ENCODE measurements around the gene PPM1D.

Gene PPM1D

GRCh38 chr17:60560860-60561257 is 39.1 kb upstream of the PPM1D start:
- Histone ChIP-seq H3K36me3 (ENCODE audit: insufficient read depth, insufficient read length, low read length) (no peaks in the 10 kb centered on the region), H3K4me1 (ENCODE audit: insufficient read depth, insufficient read length) (no peaks in the 10 kb centered on the region), H3K4me3 (ENCODE audit: insufficient read length, low read depth) (no peak overlapping the region), H3K9ac (ENCODE audit: insufficient read length, low read depth) (no peak overlapping the region), H3K9me3 (ENCODE audit: insufficient read depth, low read length) (peaks cover 17% of the 10 kb centered on the region; the same call in 1 of the 2 replicates), H3K27me3 (ENCODE audit: insufficient read depth, insufficient read length) (no peaks in the 10 kb centered on the region)
- TF ChIP-seq YY1 (IDR thresholded peaks at IDR 0.05; ENCODE audit: insufficient read depth, insufficient read length) (no peak), ZNF274 (IDR thresholded peaks at IDR 0.05; ENCODE audit: low read depth, low read length) (no peak), SUZ12 (IDR thresholded peaks at IDR 0.05; ENCODE audit: extremely low read depth, insufficient read depth, insufficient read length) (no peak)
- DNase-seq (ENCODE audit: low read depth, low spot score), result no peak

DNA sequence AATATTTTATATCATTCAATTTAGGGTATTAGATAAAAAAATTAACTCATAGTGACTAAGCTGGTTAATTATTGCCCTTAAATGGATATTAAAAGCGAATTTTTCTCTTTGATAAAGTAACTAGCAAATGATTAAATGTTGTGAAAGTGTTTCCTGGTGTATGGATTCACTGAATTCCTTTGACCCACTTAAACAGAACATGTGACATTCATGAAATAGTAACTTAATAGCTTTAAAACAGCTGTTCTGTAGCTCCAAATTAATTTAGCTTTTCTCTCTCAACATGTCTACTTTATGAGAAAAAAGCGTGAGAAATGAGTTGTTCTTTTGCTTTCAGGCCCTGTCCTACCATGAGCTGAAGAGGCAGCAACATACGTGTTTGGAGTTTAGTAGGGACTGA is 37.6 kb upstream of the PPM1D start:
- Histone ChIP-seq H3K9ac (ENCODE audit: insufficient read length, low read depth) (no peak overlapping the region), H3K36me3 (ENCODE audit: insufficient read depth, insufficient read length, low read length) (no peaks in the 10 kb centered on the region), H3K9me3 (ENCODE audit: insufficient read depth, low read length) (peaks cover 10% of the 10 kb centered on the region; the same call in 1 of the 2 replicates), H3K4me1 (ENCODE audit: insufficient read depth, insufficient read length) (no peaks in the 10 kb centered on the region), H3K27me3 (ENCODE audit: insufficient read depth, insufficient read length) (no peaks in the 10 kb centered on the region), H3K4me3 (ENCODE audit: insufficient read length, low read depth) (no peak overlapping the region)
- DNase-seq (ENCODE audit: low read depth, low spot score), result no peak
- TF ChIP-seq SUZ12 (IDR thresholded peaks at IDR 0.05; ENCODE audit: extremely low read depth, insufficient read depth, insufficient read length), result no peak
- TF ChIP-seq ZNF274 (IDR thresholded peaks at IDR 0.05; ENCODE audit: low read depth, low read length), result no peak
- no peak for TF ChIP-seq YY1 (IDR thresholded peaks at IDR 0.05; ENCODE audit: insufficient read depth, insufficient read length)

GRCh38 chr17:60563743-60564142 is 36.2 kb upstream of the PPM1D start:
- Histone ChIP-seq H3K36me3 (ENCODE audit: insufficient read depth, insufficient read length, low read length) (no peaks in the 10 kb centered on the region), H3K4me1 (ENCODE audit: insufficient read depth, insufficient read length) (no peaks in the 10 kb centered on the region), H3K4me3 (ENCODE audit: insufficient read length, low read depth) (no peak overlapping the region), H3K9ac (ENCODE audit: insufficient read length, low read depth) (no peak overlapping the region), H3K9me3 (ENCODE audit: insufficient read depth, low read length) (no peaks in the 10 kb centered on the region), H3K27me3 (ENCODE audit: insufficient read depth, insufficient read length) (no peaks in the 10 kb centered on the region)
- DNase-seq (ENCODE audit: low read depth, low spot score), result no peak
- no peak for TF ChIP-seq YY1 (IDR thresholded peaks at IDR 0.05; ENCODE audit: insufficient read depth, insufficient read length)
- no peak for TF ChIP-seq SUZ12 (IDR thresholded peaks at IDR 0.05; ENCODE audit: extremely low read depth, insufficient read depth, insufficient read length)
- no peak for TF ChIP-seq ZNF274 (IDR thresholded peaks at IDR 0.05; ENCODE audit: low read depth, low read length)

DNA sequence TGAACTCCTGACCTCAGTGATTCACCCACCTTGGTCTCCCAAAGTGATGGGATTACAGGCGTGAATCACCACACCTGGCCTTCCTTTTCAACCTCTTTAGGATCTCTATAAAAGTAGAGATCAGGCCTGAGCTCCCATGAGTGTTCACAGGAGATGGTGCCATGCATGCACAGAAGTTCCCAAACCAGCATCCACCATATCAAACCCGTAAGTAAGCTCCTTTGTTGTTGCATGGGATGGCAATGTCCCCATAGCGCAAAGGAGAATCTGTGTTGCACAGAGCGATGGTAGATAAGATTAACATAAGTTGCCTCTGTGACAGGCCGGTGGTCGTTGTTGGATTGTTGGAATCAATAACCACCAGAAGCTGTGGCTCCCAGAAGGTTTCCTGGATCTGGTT is 34.8 kb upstream of the PPM1D start:
- no peak for DNase-seq (ENCODE audit: low read depth, low spot score)
- H3K9ac ChIP-seq (ENCODE audit: insufficient read length, low read depth), result no peak overlapping the region
- no peaks in the 10 kb centered on the region for H3K27me3 ChIP-seq (ENCODE audit: insufficient read depth, insufficient read length)
- no peaks in the 10 kb centered on the region for H3K9me3 ChIP-seq (ENCODE audit: insufficient read depth, low read length)
- TF ChIP-seq ZNF274 (IDR thresholded peaks at IDR 0.05; ENCODE audit: low read depth, low read length) (no peak), SUZ12 (IDR thresholded peaks at IDR 0.05; ENCODE audit: extremely low read depth, insufficient read depth, insufficient read length) (no peak), YY1 (IDR thresholded peaks at IDR 0.05; ENCODE audit: insufficient read depth, insufficient read length) (no peak)
- H3K4me3 ChIP-seq (ENCODE audit: insufficient read length, low read depth), result no peak overlapping the region
- H3K36me3 ChIP-seq (ENCODE audit: insufficient read depth, insufficient read length, low read length), result no peaks in the 10 kb centered on the region
- no peaks in the 10 kb centered on the region for H3K4me1 ChIP-seq (ENCODE audit: insufficient read depth, insufficient read length)

DNA sequence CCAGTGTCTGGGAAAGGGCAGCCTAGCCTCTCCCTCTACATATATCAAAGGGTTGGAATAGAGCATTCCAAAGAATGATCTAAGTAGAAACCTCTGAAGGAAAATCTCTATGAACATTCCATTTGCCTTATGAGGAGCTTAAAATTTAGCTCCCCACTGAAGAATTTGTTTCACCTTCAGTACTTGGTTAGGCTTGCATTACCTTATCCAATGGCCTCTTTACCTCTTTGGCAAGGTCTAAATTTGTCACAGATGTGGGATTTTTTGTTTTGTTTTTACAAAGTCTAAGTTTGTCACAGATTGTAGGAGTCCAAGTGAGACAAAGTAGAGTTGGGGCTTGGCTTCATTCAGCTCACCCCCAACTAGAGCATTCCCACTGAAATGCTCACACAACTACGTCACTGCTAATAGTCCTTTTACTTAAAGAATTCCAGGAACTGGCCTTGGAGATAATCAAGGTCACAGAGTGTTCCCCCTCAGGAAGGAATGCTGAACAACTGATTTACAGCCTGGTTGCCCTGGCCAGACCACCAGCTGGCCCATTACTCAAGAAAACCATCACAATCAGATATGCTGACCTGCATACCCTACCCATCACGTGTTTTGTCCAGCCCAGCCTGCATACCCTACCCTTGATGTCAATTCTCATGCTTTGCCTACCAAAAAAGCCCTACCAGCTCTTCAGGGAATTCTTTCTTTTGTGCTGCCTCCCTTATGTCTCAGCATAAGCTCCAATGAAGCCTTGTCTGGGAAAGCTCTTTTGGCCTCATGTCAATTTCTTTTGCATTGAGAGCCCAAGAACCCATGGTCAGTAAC is 26.5 kb upstream of the PPM1D start:
- Histone ChIP-seq H3K4me3 (ENCODE audit: insufficient read length, low read depth) (no peak overlapping the region), H3K4me1 (ENCODE audit: insufficient read depth, insufficient read length) (no peaks in the 10 kb centered on the region), H3K9ac (ENCODE audit: insufficient read length, low read depth) (no peak overlapping the region), H3K36me3 (ENCODE audit: insufficient read depth, insufficient read length, low read length) (no peaks in the 10 kb centered on the region), H3K9me3 (ENCODE audit: insufficient read depth, low read length) (no peaks in the 10 kb centered on the region), H3K27me3 (ENCODE audit: insufficient read depth, insufficient read length) (no peaks in the 10 kb centered on the region)
- DNase-seq (ENCODE audit: low read depth, low spot score), result peak; percentile 35
- TF ChIP-seq YY1 (IDR thresholded peaks at IDR 0.05; ENCODE audit: insufficient read depth, insufficient read length) (no peak), SUZ12 (IDR thresholded peaks at IDR 0.05; ENCODE audit: extremely low read depth, insufficient read depth, insufficient read length) (no peak)

GRCh38 chr17:60577147-60577915 is 22.7 kb upstream of the PPM1D start:
- Histone ChIP-seq H3K9ac (ENCODE audit: insufficient read length, low read depth) (no peak overlapping the region), H3K27me3 (ENCODE audit: insufficient read depth, insufficient read length) (no peaks in the 10 kb centered on the region), H3K9me3 (ENCODE audit: insufficient read depth, low read length) (no peaks in the 10 kb centered on the region), H3K36me3 (ENCODE audit: insufficient read depth, insufficient read length, low read length) (no peaks in the 10 kb centered on the region), H3K4me3 (ENCODE audit: insufficient read length, low read depth) (no peak overlapping the region), H3K4me1 (ENCODE audit: insufficient read depth, insufficient read length) (no peaks in the 10 kb centered on the region)
- no peak for DNase-seq (ENCODE audit: low read depth, low spot score)
- TF ChIP-seq YY1 (IDR thresholded peaks at IDR 0.05; ENCODE audit: insufficient read depth, insufficient read length) (no peak), ZNF274 (IDR thresholded peaks at IDR 0.05; ENCODE audit: low read depth, low read length) (no peak), SUZ12 (IDR thresholded peaks at IDR 0.05; ENCODE audit: extremely low read depth, insufficient read depth, insufficient read length) (no peak)

- Histone ChIP-seq H3K9ac (ENCODE audit: insufficient read length, low read depth) (no peak overlapping the region), H3K9me3 (ENCODE audit: insufficient read depth, low read length) (no peaks in the 10 kb centered on the region), H3K27me3 (ENCODE audit: insufficient read depth, insufficient read length) (no peaks in the 10 kb centered on the region), H3K4me1 (ENCODE audit: insufficient read depth, insufficient read length) (no peaks in the 10 kb centered on the region), H3K4me3 (ENCODE audit: insufficient read length, low read depth) (no peak overlapping the region), H3K36me3 (ENCODE audit: insufficient read depth, insufficient read length, low read length) (no peaks in the 10 kb centered on the region)
- no peak for DNase-seq (ENCODE audit: low read depth, low spot score)
- TF ChIP-seq YY1 (IDR thresholded peaks at IDR 0.05; ENCODE audit: insufficient read depth, insufficient read length), result no peak
- no peak for TF ChIP-seq ZNF274 (IDR thresholded peaks at IDR 0.05; ENCODE audit: low read depth, low read length)
- no peak for TF ChIP-seq SUZ12 (IDR thresholded peaks at IDR 0.05; ENCODE audit: extremely low read depth, insufficient read depth, insufficient read length)
Observed at GRCh38 chr17:60579090-60579489, 20.9 kb upstream of the PPM1D start.

Data from NT2/D1 (cell line).